VCaP (cell line): ENCODE results near the gene LTBR.

ENCODE experiments used
- H3K27ac ChIP-seq: fragments of 450-650 bp; 2 replicates; pipeline ENCODE4 v1.5.1; 2017
- TF ChIP-seq, protein P1 (sequence below): fragments of 450-650 bp; conservative IDR thresholded peaks from 2 replicates; pipeline ENCODE4 v1.5.1; 2017; ENCODE audit warnings: mild to moderate bottlenecking, moderate library complexity

LTBR gene

DNA sequence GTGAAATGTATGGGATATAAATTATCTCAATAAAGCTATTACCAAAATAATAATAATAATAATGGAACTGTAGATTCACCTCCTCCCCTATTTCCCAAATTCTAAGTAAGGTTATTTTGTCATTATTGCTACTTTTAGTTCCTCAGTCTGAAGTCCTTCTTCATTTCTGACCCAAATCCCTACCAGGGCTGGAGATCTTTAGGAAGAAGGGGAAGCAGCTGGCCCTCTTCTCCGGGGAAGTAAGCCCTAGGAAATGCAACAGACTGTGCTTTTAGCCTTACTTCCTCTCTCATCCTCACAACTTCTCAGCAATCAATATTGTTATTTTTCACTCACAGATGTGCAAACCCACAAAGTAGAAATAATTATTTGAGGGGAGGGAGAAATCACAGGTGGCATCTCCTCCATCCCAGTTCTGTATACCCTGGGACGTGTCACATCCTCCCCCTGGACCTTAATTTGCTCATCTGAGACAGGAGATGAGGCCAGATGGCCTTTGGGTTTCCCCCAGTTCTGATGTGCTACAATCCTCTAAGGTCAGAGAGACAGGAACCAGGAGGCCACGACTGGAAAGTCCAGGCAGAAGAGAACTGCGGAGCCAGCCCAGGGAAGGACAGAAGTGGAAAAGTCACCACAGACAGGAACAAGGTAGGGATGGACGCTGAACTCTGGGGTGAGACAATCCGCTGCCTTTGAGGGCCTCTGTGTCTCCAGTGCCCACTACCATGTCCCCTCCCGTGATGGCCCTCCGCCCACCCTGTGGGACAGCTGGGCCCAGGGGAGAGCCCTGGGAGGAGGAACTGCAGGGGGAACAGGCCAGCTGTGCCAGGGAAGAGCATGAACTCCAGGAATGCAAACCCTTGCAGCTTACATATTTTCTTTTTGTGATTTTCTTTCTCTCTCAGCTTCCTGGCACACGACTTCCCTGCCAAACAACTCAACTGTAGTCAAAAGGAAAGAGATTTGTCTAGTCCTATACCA lies 31.5 kb upstream of the LTBR start:
- TF ChIP-seq, protein P1, sequence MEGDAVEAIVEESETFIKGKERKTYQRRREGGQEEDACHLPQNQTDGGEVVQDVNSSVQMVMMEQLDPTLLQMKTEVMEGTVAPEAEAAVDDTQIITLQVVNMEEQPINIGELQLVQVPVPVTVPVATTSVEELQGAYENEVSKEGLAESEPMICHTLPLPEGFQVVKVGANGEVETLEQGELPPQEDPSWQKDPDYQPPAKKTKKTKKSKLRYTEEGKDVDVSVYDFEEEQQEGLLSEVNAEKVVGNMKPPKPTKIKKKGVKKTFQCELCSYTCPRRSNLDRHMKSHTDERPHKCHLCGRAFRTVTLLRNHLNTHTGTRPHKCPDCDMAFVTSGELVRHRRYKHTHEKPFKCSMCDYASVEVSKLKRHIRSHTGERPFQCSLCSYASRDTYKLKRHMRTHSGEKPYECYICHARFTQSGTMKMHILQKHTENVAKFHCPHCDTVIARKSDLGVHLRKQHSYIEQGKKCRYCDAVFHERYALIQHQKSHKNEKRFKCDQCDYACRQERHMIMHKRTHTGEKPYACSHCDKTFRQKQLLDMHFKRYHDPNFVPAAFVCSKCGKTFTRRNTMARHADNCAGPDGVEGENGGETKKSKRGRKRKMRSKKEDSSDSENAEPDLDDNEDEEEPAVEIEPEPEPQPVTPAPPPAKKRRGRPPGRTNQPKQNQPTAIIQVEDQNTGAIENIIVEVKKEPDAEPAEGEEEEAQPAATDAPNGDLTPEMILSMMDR, result no peak
- H3K27ac ChIP-seq, result no peak overlapping the region

- TF ChIP-seq, protein P1, result no peak
- H3K27ac ChIP-seq, result no peak overlapping the region
Measured at GRCh38 chr12:6354495-6355393, 29.2 kb upstream of the LTBR start.

- H3K27ac ChIP-seq, result no peak overlapping the region
Measured at GRCh38 chr12:6355491-6356373, 28.2 kb upstream of the LTBR start.

DNA sequence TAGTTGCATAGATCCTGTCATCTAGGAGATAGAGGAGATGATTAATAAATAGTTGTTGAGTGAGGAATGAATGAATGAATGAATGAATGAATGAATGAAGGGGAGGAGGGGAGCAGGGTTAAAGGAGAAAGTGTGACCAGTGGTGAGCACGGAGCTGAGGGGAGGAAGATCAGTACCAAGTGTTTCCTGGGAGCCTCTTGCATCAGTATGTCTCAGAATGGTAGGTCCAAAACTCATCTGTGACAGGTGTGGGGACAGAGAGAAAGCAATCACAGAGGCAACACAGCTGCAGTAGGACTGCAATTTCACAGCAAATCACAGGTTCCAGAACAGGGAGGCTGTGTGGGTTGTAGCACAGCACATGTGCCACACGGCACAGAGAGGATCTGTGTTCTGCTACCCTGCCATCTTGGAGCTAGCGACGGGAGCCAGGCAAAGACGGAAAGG lies 27.6 kb upstream of the LTBR start:
- TF ChIP-seq, protein P1, result no peak
- H3K27ac ChIP-seq, result no peak overlapping the region

More at GRCh38 chr12:6355491-6356373, 28.2 kb upstream of the LTBR start:
- TF ChIP-seq, protein P1, result no peak

GRCh38 chr12:6358881-6359280 lies 25.1 kb upstream of the LTBR start:
- TF ChIP-seq, protein P1, result no peak
- no peak overlapping the region for H3K27ac ChIP-seq

DNA sequence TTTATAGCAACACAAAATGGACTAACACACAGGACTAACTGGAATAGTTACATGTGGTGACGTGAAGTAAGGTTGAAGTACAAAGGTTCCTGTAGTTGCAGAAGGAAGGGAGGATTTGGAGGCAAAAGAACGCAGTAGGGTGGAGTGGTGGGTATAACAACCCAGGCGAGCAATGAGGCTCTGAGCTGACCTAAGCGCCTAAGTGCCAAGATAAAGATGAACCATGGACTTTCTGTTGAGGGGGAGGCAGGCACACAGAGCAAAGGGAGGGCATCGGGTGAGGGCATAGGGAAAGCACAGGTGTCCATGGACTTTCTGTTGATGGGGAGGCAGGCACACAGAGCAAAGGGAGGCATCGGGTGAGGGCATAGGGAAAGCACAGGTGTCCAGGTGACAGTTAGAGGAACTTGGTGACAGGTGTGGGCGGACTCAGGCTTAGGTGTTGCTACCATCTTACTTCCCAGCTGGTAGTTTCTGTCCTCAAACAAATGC lies 23.8 kb upstream of the LTBR start:
- TF ChIP-seq, protein P1, result no peak
- H3K27ac ChIP-seq, result no peak overlapping the region
